Activated T-cell treated with anti-CD3 and anti-CD28 coated beads for 4 hours (primary cell): Measurements from ENCODE around the gene CNTNAP5.

Experiments used
- DNase-seq: peaks from one replicate; pipeline ENCODE4 v3.0.0-alpha.2; 2020

Gene CNTNAP5

DNA sequence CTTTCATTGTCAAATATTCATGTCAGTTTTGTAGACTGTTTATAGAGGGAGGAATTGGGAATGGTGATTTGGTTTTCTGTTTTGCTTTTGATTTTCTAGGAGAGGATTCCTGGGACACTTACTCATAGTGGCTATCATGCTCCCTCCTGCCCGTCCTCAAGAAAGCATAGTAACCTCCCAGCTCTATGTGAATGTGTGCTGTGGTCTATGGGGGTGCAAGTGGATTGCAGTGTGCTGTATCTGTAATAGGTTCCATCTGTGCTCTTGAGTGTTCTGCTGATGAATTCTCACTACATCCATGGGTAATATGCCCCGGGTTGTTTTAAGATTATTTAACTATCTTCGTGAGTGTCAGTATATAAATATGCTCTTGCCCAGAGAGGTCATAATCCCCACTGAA lies 811.3 kb downstream of the CNTNAP5 start:
- no peak for DNase-seq

DNA sequence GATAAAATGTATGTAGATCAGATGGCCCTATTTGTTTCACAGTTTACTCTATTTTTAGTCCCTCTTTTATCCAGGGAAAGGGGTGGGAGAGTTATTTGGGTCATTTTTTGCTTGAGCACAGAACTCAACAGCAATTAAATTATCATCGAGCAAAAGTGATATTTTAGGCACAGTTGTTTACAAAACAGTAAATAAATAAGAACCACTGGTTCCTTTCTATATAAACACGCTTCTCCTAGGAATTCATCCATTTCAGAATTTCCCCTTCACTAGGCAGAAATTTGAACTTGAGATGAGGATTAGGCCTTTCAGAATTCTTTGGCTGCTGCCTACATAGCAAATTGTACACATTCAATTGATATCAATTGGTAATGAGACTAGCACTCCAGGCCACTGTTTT lies 812.4 kb downstream of the CNTNAP5 start:
- DNase-seq: no peak

- no peak for DNase-seq
These were observed 813.3 kb downstream of the CNTNAP5 start for GRCh38 chr2:124838406-124838805.

DNA sequence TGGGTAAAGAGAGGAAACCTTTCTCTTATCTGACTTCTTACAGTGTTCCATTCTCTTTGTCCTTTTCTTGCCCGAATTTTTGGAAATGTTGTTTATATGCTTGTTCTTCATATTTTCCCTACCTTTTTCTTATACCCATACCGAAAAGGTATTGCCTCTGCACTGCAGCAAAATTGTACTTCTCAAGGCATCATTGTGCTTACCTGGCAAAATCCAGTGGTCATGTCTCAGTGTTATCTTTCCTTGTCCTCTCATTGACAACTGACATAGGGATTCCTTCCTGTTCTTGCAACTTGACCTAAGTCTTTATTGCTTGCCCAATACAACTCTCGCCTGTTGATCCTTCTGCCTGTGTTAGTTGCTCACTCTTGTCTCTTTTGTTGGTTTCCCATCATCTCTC lies 842.2 kb downstream of the CNTNAP5 start:
- DNase-seq: no peak

- no peak for DNase-seq
These were observed 849.1 kb downstream of the CNTNAP5 start for GRCh38 chr2:124874219-124874618.

GRCh38 chr2:124874676-124875075 lies 849.6 kb downstream of the CNTNAP5 start:
- no peak for DNase-seq

DNA sequence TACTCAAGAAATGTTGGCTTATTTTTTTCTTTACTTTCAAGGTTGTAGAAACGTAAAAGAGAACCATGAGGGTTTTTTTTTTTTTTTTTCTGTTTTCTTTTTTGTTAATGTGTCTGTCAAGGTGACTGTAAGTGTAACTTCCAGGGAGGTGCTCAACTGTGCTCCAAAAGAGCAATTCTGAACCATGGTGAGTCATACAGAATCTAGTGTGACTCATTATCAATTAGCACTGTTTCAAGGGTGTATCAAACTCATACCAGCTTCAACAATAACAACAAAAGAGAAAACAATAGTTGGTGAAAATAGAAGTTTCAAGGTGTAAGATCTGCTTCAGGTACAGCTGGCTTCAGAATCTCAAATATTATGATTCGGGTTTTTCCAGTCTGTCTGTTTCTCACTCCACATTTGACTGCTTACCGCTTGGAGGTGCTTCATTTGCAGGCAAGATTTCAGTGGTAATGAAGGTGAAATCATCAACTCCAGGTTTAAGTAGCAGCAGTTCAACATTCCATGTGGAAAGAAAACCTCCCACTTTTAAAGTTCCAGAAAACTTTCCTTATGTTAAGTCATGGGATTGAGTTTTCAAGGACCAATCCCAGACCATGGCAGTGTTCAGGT lies 850.6 kb downstream of the CNTNAP5 start:
- DNase-seq: no peak

GRCh38 chr2:124877141-124877577 lies 852.1 kb downstream of the CNTNAP5 start:
- DNase-seq: no peak

GRCh38 chr2:124879640-124880039 lies 854.6 kb downstream of the CNTNAP5 start:
- DNase-seq: no peak

- DNase-seq: no peak
These were observed 855.9 kb downstream of the CNTNAP5 start for GRCh38 chr2:124880995-124881394.

GRCh38 chr2:124882423-124882822 lies 857.3 kb downstream of the CNTNAP5 start:
- no peak for DNase-seq

- DNase-seq: no peak
These were observed 858.5 kb downstream of the CNTNAP5 start for GRCh38 chr2:124883595-124883994.

DNA sequence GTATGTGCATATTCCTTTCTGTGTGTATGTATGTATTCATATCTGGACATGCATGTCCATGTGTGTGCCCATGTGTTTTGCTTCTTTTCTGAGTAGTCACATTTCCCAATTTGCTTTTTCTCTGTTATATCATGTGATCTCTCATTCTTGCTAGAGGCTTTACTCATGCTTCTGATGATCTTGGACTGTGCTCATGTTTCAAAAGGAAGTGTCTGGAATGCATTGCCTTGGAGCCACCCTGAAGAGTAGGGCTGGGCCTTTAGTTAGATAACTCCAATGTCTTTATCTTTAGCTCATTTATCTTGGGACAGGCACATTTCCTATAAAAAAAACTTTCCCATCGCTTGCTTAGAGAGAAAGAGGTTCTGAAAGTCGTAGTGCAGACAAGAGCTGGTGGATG lies 859.2 kb downstream of the CNTNAP5 start:
- no peak for DNase-seq

DNA sequence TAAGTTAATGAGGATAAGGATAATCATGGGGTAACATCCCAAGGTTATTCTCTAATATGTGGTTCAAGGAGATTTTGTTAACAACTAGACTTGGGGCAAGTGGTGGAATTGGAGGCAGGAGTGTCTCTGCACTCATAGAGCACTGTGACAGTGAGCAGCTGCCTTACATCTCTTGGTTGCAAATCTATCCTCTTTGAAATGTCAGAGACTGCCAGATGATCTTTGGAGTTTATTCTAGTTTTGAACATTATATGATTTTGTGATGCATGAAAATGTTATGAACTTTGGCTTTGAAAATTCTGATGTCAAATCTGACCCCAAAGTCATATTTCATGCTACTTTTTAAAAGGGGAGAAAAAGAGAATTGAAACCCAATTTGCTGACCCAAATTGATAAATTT lies 861.1 kb downstream of the CNTNAP5 start:
- DNase-seq: no peak

GRCh38 chr2:124887466-124887865 lies 862.4 kb downstream of the CNTNAP5 start:
- DNase-seq: no peak

GRCh38 chr2:124888431-124888830 lies 863.3 kb downstream of the CNTNAP5 start:
- no peak for DNase-seq

DNA sequence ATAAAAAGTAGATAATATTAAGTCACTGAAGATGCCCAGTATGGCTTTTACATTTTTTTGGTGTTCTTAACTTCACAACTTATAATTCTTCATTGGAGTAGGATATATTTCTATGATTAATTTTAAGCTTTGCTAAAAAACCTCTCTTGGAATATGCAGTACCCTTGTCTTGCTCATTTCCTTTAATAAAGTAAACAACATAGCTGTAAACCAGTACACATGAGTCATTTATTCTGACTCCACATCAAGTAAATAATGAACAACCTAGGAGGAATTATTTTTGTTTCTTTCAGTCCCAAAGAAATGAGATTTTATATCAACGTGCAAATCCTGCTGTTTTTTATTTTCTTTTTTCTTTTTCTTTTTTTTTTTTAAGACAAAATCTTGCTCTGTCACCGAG lies 869.1 kb downstream of the CNTNAP5 start:
- no peak for DNase-seq

DNA sequence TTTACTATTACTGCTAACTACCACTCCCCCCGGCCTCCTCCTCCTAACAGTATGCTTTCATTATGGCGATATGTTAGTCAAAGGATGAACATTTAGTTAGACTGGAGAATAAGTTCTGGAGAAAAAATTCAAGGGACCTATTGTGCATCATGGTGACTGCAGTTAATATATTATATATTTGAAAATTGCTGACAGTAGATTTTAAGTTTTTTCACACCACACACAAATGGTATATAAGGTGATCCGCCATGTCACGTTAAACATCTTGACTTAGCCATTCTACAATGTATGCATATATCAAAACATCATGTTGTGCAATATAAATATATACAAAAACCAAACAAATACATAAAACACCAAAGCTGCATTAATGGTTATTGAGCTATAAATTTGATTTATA lies 873.7 kb downstream of the CNTNAP5 start:
- no peak for DNase-seq

GRCh38 chr2:124908411-124908810 lies 883.3 kb downstream of the CNTNAP5 start:
- no peak for DNase-seq

DNA sequence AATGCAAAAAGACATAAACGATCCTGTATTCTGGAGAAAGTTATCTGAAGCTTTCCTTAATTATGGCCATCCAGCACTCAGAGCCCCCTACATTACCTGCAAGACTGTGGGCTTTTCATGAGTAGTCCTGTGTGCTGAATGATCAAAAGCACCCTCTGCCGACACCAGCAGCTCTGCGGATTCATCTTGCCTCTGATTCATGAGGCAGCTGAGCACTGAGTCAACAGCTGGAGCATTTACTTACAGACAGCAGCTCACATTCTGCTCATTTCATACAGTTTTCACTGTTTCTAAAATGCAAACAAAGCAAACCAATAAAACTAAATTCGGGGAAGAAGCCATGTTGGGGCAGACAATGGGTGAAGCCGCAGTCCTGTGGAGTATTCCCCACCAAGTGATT lies 886.5 kb downstream of the CNTNAP5 start:
- no peak for DNase-seq

- DNase-seq: no peak
These were observed 888.8 kb downstream of the CNTNAP5 start for GRCh38 chr2:124913868-124914267.

DNA sequence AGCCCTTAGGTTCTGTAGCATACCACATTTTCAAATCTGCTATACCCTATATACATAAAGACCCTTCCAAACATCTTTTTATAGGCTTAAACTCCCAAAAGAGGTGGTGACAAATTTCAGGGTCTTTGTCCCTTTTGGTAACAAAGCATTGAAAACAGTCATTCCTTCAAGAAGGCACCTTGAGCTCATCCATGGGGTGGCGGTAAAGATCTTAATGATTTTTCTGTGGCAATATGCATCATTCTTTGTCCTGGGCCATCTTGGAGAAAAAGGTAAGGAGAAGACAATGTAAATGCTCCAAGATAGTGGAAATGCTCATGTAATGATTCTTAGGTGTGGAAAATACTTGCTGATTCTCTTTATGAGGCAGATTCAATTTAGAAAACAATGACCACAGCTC lies 890.5 kb downstream of the CNTNAP5 start:
- no peak for DNase-seq

GRCh38 chr2:124919296-124919695 lies 894.2 kb downstream of the CNTNAP5 start:
- no peak for DNase-seq

- DNase-seq: no peak
These were observed 895.4 kb downstream of the CNTNAP5 start for GRCh38 chr2:124920448-124920847.

- DNase-seq: no peak
These were observed 896.1 kb downstream of the CNTNAP5 start for GRCh38 chr2:124921191-124921590.

DNA sequence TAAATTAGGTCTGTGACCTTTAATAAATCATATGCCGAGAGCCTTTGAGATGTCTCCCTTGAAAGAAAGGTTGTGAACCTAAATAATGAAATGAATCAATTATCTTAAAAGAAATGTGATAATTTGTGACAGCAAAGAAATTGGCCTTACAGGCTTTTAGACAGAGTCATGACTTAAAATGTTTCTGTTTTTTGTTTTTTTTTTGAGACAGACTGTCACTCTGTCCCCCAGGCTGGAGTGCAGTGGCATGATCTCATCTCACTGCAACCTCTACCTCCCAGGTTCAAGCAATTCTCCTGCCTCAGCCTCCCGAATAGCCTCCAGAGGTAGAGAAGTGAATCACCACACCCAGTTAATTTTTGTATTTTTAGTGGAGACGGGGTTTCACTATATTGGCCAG lies 898.0 kb downstream of the CNTNAP5 start:
- DNase-seq: no peak
